Stimulated activated CD4-positive, alpha-beta T cell treated with anti-CD3 and anti-CD28 coated beads, Interleukin-1b, Interleukin-23, amount 100 ng/mL, for 48 hours (primary cell): ENCODE measurements around the gene MZB1.

Source experiments
- DNase-seq: peaks from one replicate; pipeline ENCODE4 v3.0.0-alpha.2; 2020

The MZB1 gene, protein sequence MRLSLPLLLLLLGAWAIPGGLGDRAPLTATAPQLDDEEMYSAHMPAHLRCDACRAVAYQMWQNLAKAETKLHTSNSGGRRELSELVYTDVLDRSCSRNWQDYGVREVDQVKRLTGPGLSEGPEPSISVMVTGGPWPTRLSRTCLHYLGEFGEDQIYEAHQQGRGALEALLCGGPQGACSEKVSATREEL

DNA sequence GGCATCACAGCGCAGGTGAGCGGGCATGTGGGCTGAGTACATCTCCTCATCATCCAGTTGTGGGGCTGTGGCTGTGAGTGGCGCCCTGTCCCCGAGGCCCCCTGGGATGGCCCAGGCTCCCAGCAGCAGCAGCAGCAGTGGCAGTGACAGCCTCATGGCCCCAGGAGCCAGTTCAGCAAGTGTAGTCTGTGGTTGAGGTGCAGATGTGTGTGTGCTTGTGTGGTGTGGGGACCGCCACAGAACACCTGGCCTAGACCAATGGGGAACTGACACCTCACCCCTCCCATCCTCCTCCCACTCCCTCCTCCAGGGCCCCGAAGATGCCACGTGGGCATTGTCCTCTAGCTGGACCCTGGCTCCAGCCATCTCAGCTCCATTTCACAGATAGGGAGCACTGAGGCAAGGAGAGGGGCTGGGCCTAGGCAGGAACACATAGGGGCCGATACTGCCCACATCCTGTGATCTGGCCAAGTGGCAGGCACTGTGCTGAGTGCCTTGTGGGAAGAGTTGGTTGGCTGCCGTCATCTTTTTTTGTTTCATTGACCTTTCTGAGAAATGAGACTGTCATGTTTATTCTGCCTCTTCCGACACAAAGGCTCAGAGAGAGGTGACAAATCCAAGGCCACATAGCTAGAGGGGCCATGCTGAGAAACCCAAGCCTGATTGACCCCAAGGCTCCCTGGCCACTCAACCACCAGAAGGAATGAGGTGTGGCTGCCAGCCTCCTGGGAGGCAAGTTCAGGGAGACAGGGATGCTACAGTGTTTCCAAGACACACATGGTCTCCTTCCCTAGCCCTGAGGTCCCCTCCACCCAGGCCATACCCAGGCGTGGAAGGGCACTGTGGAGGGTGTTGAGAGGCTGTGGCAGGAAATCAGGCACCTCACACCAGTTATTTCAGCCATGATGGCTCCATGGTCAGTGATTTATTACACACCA is at the start of gene MZB1:
Gene MZB1, minus strand, starts transcription at position 213 of the 938 bp plus-strand sequence. Its CDS starts 57 bp downstream, at position 156.
- peak; percentile 71 for DNase-seq

DNA sequence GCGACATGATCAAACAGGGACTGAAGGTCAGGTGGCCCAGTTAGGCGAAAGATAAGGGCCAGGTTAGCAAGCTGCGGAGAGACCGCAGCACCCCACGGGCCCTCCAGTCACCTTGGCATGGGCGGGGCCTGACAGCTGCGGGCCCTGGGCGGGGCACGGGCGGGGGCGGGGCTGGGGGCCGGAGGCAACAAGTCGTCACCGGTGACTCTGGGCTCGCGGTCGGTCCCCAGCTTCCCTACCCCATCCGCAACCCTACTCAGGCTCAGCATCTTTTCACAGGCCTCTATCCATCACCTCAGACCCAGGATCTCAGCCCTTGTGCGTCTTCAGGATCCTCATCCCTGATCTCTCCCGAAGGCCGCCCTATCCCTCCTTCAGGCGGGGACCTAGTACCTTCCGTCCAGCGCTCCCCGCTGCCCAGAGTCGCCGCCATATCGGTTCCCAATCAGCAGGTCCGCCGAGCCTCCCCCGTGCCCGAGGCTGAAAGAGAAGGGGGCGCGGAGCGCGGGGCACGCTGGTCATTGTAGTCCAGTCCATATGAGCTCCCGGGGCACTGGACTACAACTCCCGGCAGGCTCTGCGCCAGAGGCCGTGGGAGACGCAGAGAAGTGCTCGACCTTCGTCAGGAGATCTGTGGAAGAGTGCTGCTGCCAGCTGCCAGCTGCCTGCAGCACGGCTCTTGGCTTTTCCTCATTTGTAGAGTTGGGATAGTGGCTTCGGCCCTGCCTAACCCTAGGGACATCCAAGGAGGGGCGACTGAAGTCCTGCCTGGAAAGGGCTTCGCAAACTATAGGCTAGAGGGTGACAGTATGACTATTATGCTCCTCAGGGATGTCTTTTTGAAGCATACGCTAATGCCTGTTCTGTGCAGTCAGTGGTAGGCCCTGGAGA is 49.5 kb upstream of the MZB1 start, which contains the start of gene DNAJC18:
Gene DNAJC18, minus strand, starts transcription at position 513 of the 891 bp plus-strand sequence. Its CDS starts 80 bp downstream, at position 433.
- peak; percentile 93 for DNase-seq

DNA sequence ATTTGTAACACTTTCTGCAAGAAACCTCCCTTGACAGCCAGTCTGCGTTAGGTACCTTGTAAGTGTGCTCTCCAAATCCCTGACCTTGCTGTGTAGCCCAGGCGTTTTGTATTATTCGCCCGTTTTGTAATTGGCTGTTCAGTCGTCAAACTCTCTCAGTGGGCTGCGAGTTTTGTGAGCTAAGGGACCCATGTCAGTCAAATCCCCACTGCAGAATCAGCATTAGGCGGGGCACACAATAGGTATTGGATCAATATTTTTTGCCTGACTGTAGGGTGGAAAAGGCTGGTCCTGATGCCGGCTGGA is 48.9 kb upstream of the MZB1 start:
- no peak for DNase-seq

DNA sequence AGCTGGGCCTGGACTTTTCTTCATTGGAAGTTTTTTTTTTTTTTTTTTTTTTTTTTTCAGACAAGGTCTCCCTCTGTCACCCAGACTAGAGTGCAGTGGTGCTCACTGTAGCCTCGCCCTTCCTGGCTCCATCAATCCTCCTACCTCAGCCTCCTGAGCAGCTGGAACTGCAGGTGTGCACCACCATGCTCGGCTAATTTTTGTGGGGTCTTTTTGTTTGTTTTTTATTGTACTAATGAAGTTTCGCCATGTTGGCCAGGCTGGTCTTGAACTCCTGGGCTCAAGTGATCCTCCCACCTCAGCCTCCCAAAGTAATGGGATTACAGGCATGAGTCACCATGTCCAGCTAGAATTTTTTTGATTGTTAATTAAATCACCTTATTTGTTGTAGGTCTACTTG is 46.0 kb upstream of the MZB1 start:
- no peak for DNase-seq

DNA sequence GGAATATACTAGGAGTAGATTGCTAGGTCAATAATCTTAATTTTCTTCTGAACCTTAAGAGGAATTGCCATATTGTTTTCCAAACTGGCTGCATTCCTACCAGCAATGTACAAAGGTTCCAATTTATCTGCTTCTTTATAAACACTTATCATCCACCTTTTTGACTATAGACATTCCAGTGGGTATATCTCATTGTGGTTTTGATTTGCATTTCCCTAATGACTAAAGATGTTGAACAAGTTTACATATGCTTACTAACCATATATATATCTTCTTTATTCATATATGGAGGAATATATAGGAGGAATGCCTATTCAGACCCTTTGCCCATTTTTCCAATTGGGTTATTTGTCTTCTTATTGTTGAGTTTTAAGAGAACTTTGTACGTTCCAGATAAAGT is 42.0 kb upstream of the MZB1 start:
- DNase-seq: no peak

DNA sequence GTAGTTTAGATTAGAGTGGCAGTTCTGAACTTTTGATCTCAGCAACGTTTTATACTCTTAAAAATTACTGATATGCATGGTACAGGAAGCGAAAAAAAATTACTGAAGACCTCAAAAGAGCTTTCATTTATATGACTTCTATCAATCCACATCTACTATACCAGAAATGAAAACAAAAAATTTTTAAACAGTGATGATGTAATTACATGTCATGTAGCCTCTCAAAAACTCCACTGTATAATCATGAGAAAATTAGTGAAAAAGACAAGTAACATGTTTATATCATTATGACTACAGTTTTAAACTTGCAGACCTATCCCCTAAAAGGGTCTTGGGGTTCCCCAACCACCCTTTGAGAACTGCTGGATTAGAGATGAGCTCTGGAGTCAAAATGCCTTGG is 40.3 kb upstream of the MZB1 start:
- no peak for DNase-seq

DNA sequence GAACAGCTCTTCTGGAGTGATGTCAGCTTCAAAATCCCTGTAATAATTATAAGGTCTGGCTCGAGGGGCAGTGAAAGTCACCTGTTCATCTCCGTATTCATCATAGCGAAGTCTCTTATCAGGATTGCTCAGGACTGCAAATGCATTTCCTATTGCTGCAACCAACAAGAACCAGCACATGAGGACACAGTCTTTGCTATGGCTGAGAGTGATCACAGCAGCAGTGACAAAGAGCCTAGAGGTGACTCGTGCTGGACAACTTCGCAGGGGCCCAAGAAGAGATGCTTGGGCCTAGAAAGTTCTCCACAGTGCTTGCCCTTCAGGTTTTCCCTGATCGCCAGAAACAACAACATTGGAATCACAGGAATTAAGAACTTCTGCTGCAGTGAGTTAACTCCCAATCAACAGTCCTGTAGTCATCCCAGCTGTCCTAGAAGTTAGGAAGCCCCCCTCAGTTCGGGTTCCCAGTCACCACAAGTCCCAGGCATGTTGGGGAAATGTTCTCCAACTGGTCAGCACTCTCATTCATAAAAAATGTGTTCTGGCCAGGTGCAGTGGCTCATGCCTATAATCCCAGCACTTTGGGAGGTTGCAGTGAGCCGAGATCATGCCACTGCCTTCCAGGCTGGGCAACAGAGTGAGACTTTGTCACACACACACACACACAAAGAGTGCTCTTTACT is 36.6 kb upstream of the MZB1 start:
- DNase-seq: no peak

DNA sequence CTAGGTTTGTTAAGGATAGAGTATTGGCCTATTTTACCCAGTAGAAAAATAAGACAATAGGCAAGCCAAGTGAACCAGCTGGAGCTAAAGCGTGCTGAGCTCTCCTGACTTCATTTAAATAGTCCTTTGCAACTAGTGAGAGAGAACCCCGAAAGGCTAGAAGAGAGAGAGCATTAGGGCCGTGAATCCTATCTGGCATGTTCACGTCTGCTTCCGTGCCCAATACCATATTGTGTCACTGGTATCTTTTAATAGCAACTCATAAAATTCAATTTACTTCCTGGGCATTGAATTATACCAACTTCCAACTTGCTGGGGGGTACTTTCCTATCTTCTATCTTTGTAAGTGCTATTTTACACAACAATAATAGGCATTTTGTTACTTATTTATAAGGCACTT is 35.8 kb upstream of the MZB1 start:
- no peak for DNase-seq

DNA sequence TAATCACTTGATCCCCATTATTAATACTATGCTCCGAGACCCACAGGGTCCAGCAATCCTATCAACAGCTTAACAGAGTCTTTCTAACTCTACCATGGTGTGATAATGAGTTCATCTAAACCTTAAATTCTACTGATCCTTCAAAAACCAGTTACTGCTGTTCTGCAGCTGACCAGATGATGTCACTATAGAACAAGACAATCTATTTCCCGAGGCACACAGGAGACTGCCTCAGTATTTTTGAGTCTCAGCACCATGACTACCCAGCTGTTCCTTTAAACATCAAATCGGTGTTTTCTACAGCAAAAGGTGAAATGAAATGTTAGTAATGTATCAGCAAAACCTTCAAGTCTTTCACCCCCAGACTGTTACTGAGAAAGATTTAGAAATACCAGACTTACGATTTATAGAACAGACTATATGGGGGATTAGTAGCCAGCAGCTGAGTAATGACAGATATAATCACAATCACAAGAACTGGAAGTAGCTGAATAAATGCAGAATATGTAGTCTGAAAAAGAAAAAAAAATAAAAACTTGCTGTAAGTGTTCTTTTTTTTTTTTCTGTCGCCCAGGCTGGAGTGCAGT is 32.7 kb upstream of the MZB1 start:
- no peak for DNase-seq

DNA sequence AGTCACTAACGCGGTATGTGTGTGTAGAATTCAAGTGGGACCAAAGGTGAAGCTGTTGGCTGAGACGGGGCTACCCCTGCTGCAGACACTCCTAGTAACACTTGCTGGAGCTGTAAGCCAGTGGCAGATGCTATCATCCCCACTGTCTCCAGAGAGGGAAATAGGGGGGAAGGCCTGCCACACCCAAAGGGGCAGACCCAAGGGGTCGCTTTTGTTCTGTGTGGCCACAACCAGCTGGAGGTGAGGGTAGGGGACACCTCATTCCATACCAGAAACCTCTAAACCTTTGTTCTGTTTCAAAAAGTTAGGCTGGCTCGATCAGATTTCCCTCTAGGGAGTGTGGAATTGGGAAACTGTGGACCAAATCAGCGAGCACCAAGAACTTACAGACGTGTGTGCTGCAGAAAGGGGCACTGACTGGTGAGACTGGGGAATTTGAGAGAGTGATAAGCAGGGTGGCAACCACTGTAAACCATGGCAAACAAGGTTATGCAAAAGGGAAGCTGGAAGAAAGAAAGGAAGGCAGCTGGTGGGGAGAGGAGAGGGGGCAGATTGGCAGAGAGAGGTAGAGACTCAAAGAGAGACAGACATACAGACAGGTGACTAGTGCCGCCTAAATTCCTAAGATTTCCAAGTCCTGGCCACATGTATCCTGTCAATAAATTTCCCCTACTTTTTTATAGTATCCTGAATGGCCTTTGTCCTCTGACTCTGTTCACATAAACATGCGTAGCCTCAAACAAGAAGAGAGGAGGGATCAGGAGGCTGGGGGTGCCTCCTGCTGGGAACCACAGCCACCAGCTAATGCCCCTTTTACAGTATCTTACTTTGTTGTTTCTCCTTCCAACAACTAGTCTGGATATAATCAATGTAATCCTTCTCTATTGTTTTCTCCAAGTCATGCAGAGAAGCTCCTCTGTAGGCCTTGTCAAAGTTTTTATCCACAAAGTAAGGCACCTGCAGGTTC is 29.8 kb upstream of the MZB1 start:
- no peak for DNase-seq

DNA sequence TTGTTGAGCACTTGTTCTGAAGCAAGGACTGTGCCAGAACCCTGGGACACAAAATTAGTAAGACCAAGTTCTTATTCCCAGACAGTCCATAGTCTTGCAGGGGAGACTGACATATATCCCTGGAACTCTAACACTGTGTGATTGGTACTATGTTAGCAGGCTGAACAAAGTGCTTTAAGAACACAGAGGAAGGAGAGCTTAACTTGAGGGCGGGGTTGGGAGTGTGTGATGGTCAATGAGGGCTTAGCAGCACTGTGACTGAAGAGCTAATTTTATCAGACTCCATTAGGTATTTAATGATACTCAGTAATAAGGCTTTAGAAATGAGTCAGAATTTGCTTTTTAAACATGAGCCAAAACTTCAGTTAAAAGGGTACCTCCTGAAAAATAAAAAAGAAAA is 29.1 kb upstream of the MZB1 start:
- DNase-seq: no peak

DNA sequence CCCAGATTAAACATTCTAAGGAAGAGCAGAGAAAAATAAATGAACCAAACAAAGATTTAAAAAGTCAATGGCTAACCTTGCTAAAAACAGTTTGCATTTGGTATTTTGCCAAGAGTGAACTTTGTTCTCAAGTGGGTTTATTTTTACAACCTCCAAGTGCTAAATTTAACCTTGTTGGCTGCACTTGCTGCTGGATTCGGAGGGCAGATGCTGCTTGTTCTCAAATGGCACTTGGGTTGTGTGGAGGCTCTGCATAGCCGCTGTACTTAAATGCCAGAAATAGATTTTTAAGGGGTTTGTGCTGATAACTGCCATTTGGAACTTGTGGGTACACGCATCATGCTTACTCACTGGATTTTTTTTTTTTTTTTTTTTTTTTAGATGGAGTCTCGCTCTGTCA is 27.5 kb upstream of the MZB1 start:
- DNase-seq: no peak

DNA sequence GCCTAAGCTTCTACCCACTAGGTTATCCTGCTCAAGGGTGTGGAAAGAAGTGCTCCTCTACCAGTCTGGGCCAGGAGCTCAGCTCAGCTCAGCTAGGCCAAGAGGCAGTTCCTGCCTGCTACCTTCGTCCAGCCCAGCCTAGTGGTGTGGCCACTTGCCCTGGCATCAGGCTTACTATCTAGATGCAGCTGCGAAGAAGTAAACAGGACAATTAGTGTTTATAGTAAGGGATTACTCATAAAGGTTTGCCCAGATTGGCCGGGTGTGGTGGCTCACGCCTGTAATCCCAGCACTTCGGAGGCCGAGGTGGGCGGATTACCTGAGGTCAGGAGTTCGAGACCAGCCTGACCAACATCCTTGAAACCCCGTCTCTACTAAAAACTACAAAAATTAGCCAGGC is 26.9 kb upstream of the MZB1 start:
- DNase-seq: no peak

DNA sequence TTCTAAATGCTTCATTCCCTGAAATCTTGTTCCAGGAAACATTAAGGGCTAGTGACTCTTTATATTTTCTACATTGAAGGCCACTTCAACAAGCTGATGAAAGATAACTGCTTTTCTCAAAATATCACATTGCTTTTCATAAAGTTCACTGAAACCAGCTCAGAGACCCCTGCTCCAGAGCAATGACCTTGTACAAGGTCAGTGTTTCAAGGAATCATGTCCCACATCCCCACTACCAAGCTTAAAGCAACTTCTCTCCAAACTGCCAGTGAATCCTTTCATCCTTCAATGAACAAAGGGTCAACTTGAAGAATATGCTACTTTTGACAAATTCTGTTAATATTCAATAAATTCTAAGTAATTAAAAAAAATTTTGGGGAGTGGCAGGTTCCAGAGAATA is 26.2 kb upstream of the MZB1 start:
- DNase-seq: no peak

DNA sequence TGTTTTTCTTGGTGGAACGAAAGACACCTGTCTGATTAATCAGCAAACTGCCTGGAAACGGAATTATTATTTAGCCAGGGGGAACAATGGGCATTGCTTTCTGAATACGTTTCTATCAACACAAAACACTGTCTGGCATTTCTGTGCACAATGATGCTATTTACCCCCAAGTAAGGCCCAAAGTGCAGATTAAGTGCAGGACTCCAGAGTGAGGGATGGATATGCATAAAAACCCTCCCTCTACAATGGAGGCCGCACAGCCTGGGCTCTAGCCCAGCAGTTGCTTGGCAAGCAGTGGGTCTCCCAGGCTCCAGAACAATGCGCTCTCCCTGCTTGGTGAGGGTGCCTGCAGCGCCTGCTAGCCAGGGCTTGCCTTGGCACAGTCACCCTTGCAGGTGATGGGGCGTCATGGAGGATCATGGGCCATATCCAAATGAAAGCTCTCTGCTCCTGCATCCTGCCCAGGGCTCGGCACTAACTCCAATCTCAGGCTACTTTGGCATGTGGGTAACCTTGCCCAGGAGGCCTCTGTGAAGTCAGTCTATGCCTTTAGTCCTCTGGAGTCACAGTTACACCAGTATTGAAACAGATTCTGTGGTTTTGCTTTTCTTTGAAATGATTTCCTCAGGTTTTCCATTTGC is 25.6 kb upstream of the MZB1 start:
- peak; percentile 66 for DNase-seq

DNA sequence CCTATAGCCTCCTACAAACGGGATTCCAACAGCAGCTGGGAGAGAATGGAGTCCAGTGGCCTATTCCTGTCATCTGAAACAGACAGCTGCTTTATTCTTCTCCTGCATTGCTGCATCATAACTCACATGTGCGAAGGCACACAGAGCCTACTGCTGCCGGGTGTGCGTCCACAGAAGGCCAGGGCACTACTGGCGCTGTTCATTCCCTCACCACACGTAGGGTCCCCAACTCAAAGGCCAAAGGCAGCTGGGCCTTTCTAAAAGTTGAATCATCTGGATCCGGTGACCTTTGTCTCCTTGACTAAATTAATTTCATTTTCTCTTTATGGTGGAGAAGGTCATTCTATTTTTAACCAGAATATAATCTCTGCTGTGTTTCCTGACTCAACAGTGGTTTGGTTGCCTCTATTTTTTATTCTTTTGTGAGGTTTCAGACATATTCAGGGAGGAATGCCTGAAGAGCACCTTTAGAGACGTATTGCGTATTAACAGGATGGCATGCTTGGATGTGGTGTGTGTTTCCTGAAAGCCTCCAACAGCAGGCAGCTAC is 24.9 kb upstream of the MZB1 start:
- no peak for DNase-seq

DNA sequence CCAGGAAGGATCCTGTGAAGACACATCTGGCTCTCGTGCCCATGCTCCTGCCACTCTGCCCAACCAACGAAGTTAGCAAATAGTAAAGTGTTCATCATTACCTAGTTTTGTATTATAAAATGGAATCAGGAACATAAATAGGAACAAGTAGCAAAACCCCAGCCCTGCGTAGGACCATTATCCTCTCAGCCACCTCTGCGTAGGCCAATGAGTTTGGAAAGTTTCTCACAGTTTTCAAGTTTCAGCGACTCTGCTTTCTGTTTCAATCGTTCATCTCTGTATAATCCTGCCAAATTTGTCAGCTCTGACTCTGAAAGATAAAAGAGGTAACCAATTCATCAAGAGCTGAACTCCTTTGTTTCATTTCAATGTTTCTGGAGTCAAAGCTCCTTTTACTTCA is 24.2 kb upstream of the MZB1 start:
- no peak for DNase-seq

DNA sequence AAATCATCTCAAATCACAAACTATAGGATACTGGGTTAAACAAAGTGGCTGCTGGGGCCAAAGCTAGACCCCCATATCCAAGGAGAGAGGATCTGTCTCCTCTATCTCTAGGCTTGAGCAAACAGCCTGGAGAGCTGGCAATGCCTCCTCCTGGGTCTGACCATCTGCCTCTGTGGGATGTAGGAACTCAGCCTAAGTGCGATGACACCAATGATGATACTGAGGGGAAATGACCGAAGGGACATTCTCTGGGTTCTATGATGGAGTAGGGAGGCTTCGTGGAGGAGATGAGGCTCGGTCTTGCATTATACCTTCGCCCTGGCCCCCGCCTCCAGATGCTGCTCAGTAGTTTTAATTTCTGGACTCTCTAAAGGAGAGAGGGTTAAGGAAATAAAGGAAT is 23.4 kb upstream of the MZB1 start:
- no peak for DNase-seq

DNA sequence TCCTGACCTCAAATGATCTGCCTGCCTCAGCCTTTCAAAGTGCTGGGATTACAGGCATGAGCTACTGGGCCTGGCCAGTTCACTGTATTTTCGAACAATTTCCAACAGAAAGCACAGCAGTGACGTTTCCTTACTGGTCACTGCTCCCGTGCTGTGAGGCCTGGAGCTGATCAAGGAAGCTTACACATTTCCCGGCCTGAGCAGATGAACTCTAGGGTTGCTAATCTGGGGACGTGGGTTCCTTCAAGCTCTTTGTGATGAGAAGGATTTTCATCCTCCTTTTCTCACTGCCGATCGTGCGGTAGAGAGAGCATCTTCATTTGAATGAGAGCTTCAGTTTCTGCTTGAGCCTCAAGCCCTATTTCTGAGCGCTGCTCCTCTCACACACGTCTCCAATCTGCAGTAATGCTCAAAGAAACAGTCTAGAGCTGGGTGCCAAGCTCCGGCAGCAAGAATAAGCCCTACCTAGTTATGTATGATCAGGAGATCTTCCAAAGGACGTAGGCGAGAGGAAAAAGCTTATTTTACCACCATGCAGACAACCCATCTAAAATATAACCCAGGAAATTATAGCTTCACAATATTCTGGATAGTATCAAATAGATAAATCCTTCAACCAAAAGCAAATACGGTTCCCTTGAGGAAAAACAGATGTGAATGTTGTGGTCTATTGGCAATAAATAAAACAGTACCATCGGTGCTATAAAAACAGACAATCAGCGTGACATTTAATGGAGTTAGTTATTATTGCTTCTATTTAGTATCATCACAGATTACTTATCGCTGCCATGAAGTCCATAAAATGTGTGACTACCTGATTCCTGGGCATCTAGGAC is 21.5 kb upstream of the MZB1 start:
- DNase-seq: no peak
